ENCODE measurements around the gene TNN. TPM values are rescaled to one million over a fixed set of nuclear protein-coding genes. Genes with fewer than 3 reads are reported as not detected.

Gene TNN
- total RNA-seq, 1 experiment from 2014 or later = not detected

- POLR2A ChIA-PET (ENCODE audit: low non-redundant PET) = no interaction called here
- CTCF ChIA-PET = no interaction called here
- Histone ChIP-seq H3K4me3 (ENCODE audit: low read depth, low read length, poor library complexity, severe bottlenecking) (no peak overlapping the region), H3K27ac (ENCODE audit: low read depth, low read length, poor library complexity, severe bottlenecking) (no peak overlapping the region), H3K27me3 (replicated peaks; ENCODE audit: insufficient read depth, low read depth, low read length, poor library complexity) (no peaks in the 10 kb centered on the region), H3K4me1 (ENCODE audit: insufficient read depth, low read length, poor library complexity, severe bottlenecking) (peaks cover under 1% of the 10 kb centered on the region), H3K36me3 (ENCODE audit: insufficient read depth, low read length, poor library complexity, severe bottlenecking) (no peaks in the 10 kb centered on the region), H3K9me3 (ENCODE audit: low read depth, low read length, poor library complexity, severe bottlenecking) (no peaks in the 10 kb centered on the region)
- DNase-seq (ENCODE audit: low spot score) = no peak
- TF ChIP-seq CTCF (conservative IDR thresholded peaks at IDR 0.05; ENCODE audit: low read depth, low read length) = no peak
- TF ChIP-seq EZH2 (IDR thresholded peaks at IDR 0.05; ENCODE audit: borderline replicate concordance, low read depth, low read length, poor library complexity, severe bottlenecking) = no peak
- no TSS peak for BruUV-seq (replicated peaks)
- intact Hi-C loops (cut with micrococcal nuclease; ENCODE audit: unreplicated experiment) = no loop called here
Measured at GRCh38 chr1:175077356-175078030, 9.9 kb downstream of the TNN start.

GRCh38 chr1:175078629-175079028, 11.0 kb downstream of the TNN start:
- CTCF ChIA-PET = no interaction called here
- BruUV-seq (replicated peaks) = no TSS peak
- no peak overlapping the region for H3K27ac ChIP-seq (ENCODE audit: low read depth, low read length, poor library complexity, severe bottlenecking)

GRCh38 chr1:175079338-175079737, 11.7 kb downstream of the TNN start:
- Histone ChIP-seq H3K27ac (ENCODE audit: low read depth, low read length, poor library complexity, severe bottlenecking) (no peak overlapping the region), H3K36me3 (ENCODE audit: insufficient read depth, low read length, poor library complexity, severe bottlenecking) (no peaks in the 10 kb centered on the region), H3K27me3 (replicated peaks; ENCODE audit: insufficient read depth, low read depth, low read length, poor library complexity) (no peaks in the 10 kb centered on the region), H3K4me1 (ENCODE audit: insufficient read depth, low read length, poor library complexity, severe bottlenecking) (no peaks in the 10 kb centered on the region), H3K9me3 (ENCODE audit: low read depth, low read length, poor library complexity, severe bottlenecking) (no peaks in the 10 kb centered on the region), H3K4me3 (ENCODE audit: low read depth, low read length, poor library complexity, severe bottlenecking) (no peak overlapping the region)
- DNase-seq (ENCODE audit: low spot score) = no peak
- ChIA-PET CTCF (no interaction called here), POLR2A (ENCODE audit: low non-redundant PET) (no interaction called here)
- TF ChIP-seq EZH2 (IDR thresholded peaks at IDR 0.05; ENCODE audit: borderline replicate concordance, low read depth, low read length, poor library complexity, severe bottlenecking) = no peak
- no peak for TF ChIP-seq CTCF (conservative IDR thresholded peaks at IDR 0.05; ENCODE audit: low read depth, low read length)
- intact Hi-C loops (cut with micrococcal nuclease; ENCODE audit: unreplicated experiment) = no loop called here
- BruUV-seq (replicated peaks) = no TSS peak

More at GRCh38 chr1:175078629-175079028, 11.0 kb downstream of the TNN start:
- Histone ChIP-seq H3K4me3 (ENCODE audit: low read depth, low read length, poor library complexity, severe bottlenecking) (no peak overlapping the region), H3K4me1 (ENCODE audit: insufficient read depth, low read length, poor library complexity, severe bottlenecking) (no peaks in the 10 kb centered on the region), H3K36me3 (ENCODE audit: insufficient read depth, low read length, poor library complexity, severe bottlenecking) (no peaks in the 10 kb centered on the region), H3K9me3 (ENCODE audit: low read depth, low read length, poor library complexity, severe bottlenecking) (no peaks in the 10 kb centered on the region), H3K27me3 (replicated peaks; ENCODE audit: insufficient read depth, low read depth, low read length, poor library complexity) (no peaks in the 10 kb centered on the region)
- POLR2A ChIA-PET (ENCODE audit: low non-redundant PET) = no interaction called here
- intact Hi-C loops (cut with micrococcal nuclease; ENCODE audit: unreplicated experiment) = no loop called here
- no peak for DNase-seq (ENCODE audit: low spot score)
- no peak for TF ChIP-seq CTCF (conservative IDR thresholded peaks at IDR 0.05; ENCODE audit: low read depth, low read length)
- TF ChIP-seq EZH2 (IDR thresholded peaks at IDR 0.05; ENCODE audit: borderline replicate concordance, low read depth, low read length, poor library complexity, severe bottlenecking) = no peak

Measured in A673 (cell line).